Astrocyte of the spinal cord (primary cell): Measurements from ENCODE around the gene CACNA1H.
A peak's percentile ranks its signal among the peaks of the same experiment; 100 is the strongest.

ENCODE experiments used
- DNase-seq: peaks from one replicate; pipeline ENCODE4 v3.0.0; 2011; ENCODE audit warnings: low read depth, low spot score
- H3K4me3 ChIP-seq: 2 replicates; pipeline ENCODE4 v1.5.1; 2011; ENCODE audit warnings: low read depth, mild to moderate bottlenecking, low read length, moderate library complexity
- in situ Hi-C: cut with HindIII; loops from 2 replicates; pipeline ENCODE4 v1.10.0; 2017; ENCODE audit warnings: low sequenced_read_pairs
- TF ChIP-seq, protein P1 (sequence below): IDR thresholded peaks from 2 replicates; pipeline ENCODE4 v1.5.1; 2012; ENCODE audit warnings: low read depth, mild to moderate bottlenecking, low read length, inconsistent platforms

Gene CACNA1H

DNA sequence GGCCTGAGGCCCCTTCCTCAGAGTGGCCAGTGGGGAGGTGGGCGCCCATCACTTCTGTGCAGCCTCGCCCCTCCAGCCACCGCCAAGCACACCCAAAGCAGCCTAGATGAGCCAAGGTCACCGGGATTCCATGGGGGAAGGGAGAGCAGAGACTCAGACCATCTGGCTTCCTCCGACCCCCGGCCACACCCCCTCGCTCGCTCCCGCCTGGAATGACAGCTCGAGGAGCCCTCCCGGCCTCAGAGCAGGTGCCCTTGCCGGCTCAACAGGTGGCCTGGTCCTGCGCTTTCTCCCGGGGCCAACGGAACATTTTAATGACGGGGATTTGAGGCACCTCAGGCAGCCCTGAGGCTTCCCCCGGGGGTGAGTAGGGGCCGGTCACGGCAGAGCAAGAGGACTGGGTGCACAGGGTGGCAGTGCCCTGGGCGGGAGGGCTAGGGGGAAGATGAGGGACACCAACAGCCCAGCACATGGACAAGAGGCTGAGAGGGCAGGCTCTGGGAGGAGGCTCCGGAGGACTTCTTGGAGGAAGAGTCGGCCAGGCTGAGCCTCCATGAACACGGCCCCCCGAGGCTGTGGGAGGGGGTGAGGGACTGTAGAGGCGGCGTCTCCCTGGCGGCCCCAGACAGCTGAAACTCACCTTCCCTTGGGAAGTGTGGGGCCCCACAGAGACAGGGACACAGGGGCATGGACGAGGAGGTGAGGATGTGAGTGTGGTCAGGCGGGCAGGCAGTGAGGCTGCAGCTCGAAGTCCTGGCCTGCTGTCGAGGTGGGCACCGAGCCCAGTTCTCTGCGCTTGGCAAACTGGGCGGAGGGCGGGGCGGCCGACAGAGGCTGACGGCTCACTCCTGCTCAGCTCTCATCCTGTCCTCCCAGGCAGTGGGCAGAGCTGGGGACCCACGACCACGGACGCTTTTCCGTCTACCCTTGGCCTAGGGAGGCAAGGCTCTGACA, 44.3 kb upstream of the CACNA1H start:
- TF ChIP-seq, protein P1, sequence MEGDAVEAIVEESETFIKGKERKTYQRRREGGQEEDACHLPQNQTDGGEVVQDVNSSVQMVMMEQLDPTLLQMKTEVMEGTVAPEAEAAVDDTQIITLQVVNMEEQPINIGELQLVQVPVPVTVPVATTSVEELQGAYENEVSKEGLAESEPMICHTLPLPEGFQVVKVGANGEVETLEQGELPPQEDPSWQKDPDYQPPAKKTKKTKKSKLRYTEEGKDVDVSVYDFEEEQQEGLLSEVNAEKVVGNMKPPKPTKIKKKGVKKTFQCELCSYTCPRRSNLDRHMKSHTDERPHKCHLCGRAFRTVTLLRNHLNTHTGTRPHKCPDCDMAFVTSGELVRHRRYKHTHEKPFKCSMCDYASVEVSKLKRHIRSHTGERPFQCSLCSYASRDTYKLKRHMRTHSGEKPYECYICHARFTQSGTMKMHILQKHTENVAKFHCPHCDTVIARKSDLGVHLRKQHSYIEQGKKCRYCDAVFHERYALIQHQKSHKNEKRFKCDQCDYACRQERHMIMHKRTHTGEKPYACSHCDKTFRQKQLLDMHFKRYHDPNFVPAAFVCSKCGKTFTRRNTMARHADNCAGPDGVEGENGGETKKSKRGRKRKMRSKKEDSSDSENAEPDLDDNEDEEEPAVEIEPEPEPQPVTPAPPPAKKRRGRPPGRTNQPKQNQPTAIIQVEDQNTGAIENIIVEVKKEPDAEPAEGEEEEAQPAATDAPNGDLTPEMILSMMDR, result no peak
- H3K4me3 ChIP-seq, result no peak overlapping the region
- in situ Hi-C loops, result no loop called here
- DNase-seq, result peak; percentile 1

DNA sequence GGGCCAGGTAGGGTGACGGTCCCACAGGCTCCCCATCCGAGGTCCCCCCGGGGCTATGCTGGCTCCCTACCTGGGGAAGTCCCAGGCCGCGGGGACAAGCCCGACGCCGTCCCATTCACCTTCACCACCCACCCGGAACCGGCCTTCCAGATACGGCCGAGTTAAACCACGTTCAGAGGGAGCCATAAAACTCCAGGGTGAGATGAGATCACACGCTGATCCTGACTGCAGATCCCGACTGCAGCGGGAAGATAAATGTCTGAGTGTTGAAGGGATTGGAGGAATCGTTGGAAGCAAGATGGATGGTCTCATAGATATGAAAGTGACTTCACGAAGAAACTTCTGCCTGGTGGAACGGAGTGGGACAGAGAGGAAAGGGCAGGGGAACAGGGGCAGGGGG, 43.3 kb upstream of the CACNA1H start:
- DNase-seq, result no peak
- in situ Hi-C loops, result no loop called here
- H3K4me3 ChIP-seq, result no peak overlapping the region
- TF ChIP-seq, protein P1, result no peak

DNA sequence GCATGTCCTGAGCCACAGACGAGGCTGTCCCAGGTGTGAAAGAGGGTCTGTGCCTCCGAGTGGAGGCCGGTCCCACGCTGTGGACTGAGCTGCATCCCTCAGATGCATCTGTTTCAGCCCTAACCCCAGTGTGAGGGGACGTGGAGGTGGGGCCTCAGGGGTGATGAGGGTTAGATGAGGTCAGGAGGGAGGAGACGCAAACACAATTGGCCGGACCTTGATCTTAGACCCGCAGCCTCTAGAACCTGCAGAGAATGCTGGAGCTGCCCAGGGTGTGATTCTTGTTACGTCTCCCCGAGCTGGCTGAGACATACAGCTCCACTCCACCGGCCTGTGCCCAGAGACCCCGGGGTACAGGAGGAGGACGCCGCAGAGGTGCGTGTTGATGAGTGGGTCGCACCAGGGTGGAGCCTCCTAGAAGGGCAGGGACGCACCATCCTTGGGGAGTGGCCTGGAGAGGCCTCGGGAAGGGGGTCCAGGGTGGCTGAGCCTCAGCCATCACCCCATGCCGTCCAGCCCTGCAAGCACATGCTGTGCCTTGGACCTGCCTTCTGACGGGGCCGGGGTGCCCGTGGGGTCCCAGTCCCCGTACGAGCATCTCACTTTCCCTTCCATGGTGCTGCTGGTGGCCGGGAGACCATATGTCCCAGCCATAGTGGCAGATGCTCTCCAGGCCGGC, 40.3 kb upstream of the CACNA1H start:
- TF ChIP-seq, protein P1, result no peak
- in situ Hi-C loops, result no loop called here
- H3K4me3 ChIP-seq, result no peak overlapping the region
- DNase-seq, result no peak

DNA sequence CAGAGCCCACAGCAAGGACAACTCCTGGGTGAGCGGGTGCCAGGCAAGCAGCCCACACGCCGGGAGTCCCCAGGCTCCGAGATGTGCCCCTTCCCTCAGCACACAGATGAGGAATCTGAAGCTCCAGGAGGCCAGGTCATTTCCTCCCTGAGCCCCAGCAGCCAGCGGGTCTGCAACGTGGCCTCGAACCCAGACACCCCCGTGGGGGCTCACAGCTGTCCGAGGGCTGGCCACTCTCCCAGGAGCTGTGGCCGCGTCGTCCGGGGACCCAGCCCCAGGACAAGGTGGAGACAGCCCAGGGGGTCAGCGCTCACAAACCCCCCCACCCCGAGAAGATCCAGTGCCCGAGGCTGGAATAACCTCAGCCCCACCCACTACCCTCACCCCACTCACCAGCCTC, 39.4 kb upstream of the CACNA1H start:
- TF ChIP-seq, protein P1, result no peak
- in situ Hi-C loops, result no loop called here
- no peak overlapping the region for H3K4me3 ChIP-seq
- DNase-seq, result no peak

DNA sequence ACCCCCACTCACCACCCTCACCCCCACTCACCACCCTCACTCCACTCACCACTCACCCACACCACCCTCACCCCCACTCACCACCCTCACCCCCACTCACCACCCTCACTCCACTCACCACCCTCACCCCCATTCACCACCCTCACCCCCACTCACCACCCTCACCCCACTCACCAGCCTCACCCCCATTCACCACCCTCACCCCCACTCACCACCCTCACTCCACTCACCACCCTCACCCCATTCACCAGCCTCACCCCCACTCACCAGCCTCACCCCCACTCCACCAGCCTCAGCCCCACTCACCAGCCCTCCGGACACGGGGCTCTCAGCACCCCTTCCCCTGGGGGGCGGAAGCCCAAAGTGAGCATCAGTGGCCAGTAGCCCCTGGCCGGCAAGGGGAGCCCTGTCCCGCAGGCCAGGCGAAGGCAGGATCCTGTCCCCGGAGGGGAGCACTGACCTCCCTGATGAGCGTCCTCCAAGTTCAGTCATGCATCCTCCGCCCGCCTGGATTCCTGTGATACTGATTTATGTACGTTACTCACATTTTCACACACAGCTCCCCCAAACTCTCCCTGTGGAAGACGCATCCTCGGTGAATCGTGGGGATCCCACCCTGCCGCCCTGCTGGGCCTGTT, 38.9 kb upstream of the CACNA1H start:
- no peak overlapping the region for H3K4me3 ChIP-seq
- TF ChIP-seq, protein P1, result no peak
- DNase-seq, result no peak
- in situ Hi-C loops, result no loop called here

DNA sequence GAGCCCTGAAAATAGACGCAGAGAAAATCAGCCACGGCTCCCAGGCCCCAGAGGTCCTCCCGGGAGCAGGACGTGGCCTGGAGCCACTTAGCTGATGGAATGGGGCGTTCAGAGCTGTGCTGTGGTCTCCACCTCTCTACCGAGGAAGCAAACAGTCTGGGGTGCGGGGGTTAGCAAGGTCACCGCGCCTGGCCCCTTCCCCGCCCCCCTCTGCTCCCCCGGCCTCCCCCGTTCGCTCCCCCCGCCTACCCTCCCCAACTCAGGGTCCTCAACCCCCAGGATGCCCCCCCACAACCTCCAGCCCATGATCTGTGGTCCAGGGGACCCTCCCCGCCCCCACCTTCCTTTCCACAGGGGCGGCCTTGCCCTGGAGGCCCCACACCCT, 36.2 kb upstream of the CACNA1H start:
- TF ChIP-seq, protein P1, result no peak
- no peak overlapping the region for H3K4me3 ChIP-seq
- no peak for DNase-seq
- in situ Hi-C loops, result no loop called here
